H1 (cell line): ENCODE data around the gene NOM1.

Source experiments
- CHD2 ChIP-seq: IDR thresholded peaks from 2 replicates; pipeline ENCODE4 v1.6.1; 2012; ENCODE audit warnings: low read length, improper control_type of control experiment
- CTCF ChIP-seq, 3 experiments: IDR thresholded peaks; 1 replicate in 2 of 3; 2 replicates in 1 of 3; pipeline versions ENCODE4 v1.5.1 to v1.6.1; 2011; ENCODE audit warnings: low read length in 3 of 3, mild to moderate bottlenecking in 3 of 3, inconsistent platforms in 2 of 3, low read depth in 1 of 3, moderate library complexity in 1 of 3; ENCODE audit not compliant: insufficient read depth in 1 of 3; ENCODE audit errors: control extremely low read depth in 1 of 3
- EP300 ChIP-seq, 2 experiments: IDR thresholded peaks; 1 replicate in 1 of 2; 2 replicates in 1 of 2; pipeline ENCODE4 v1.6.1; 2011 to 2012; ENCODE audit warnings: low read depth in 2 of 2, low read length in 2 of 2, mild to moderate bottlenecking in 2 of 2, borderline replicate concordance in 1 of 2, inconsistent platforms in 1 of 2, moderate library complexity in 1 of 2
- POLR2AphosphoS5 ChIP-seq: IDR thresholded peaks from 2 replicates; pipeline ENCODE4 v1.6.1; 2011; ENCODE audit warnings: low read depth, low read length
- RXRA ChIP-seq: IDR thresholded peaks from 2 replicates; pipeline ENCODE4 v1.6.1; 2011; ENCODE audit warnings: low read depth, mild to moderate bottlenecking, low read length, moderate library complexity; ENCODE audit not compliant: insufficient read depth
- SP1 ChIP-seq: IDR thresholded peaks from 2 replicates; pipeline ENCODE4 v1.6.1; 2011; ENCODE audit warnings: low read depth, low read length

DNA sequence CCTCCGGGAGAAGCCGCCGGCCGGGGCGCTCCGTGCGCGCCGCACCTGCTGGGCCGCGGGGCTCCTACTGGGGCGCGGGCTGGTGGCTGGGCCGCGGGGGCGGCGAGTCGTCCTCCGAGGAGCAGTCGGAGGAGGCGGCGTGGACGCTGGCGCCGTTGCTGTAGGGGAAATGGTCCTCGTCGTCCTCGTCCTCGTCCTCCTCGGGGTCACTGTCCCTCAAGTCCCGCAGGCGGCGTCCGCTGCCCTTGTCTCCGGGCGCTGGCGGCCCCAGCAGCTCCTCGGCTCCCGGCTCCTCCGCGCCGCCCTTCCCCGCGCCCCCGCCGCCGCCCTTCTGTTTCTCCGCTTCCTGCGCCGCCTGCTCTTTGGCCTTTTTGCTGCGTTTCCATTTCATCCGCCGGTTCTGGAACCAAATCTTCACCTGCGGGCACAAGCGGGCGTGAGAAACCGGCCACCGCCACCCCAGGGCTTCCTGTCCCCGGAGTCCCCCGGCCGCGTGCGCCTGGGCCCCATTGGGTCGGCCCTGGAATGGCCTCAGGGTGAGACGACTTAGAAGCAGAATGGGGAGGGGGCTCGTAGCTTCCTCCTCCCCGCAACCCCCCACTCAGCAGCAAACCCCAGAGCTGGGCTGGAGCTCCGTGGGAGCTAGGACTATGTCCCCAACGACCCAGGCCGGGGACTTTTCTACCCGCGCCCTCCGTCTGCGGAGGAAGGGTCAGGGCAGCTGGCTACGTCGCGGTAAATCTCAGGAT is 56.1 kb downstream of the NOM1 start:
- TF ChIP-seq CHD2, result no peak
- no peak for TF ChIP-seq POLR2AphosphoS5
- no peak for TF ChIP-seq CTCF (IDR thresholded peaks at IDR 0.05; ENCODE audit: control extremely low read depth in 1 of 3, insufficient read depth in 1 of 3, low read depth in 1 of 3, low read length in 3 of 3)
- TF ChIP-seq RXRA, result no peak
- no peak for TF ChIP-seq SP1
- TF ChIP-seq EP300 (IDR thresholded peaks at IDR 0.05; ENCODE audit: borderline replicate concordance in 1 of 2, low read depth in 2 of 2, low read length in 2 of 2), result no peak
